Skeletal muscle tissue (tissue), 4 donors: ENCODE results near the gene CEBPZ. TPM values are rescaled to one million over a fixed set of nuclear protein-coding genes. Genes with fewer than 3 reads are reported as not detected.
"Not testable (repeated sequence)": the region's sequence is repeated elsewhere in the genome, so short reads cannot be mapped to it uniquely, and the experiment has no call there.

Source experiments
- H3K27ac ChIP-seq: one replicate; pipeline ENCODE4 v1.7.0; 2013; ENCODE audit warnings: mild to moderate bottlenecking, low read depth, low read length, inconsistent platforms
- H3K27me3 ChIP-seq, 3 donors: one replicate each; pipeline ENCODE4 v1.7.0; 2013; ENCODE audit warnings: low read length in 3 of 3; ENCODE audit not compliant: control insufficient read depth in 3 of 3, insufficient read depth in 3 of 3
- H3K36me3 ChIP-seq, 3 donors: one replicate each; pipeline ENCODE4 v1.7.0; 2013; ENCODE audit warnings: low read length in 3 of 3; ENCODE audit not compliant: control insufficient read depth in 3 of 3, insufficient read depth in 3 of 3
- H3K4me1 ChIP-seq, 3 donors: one replicate each; pipeline ENCODE4 v1.7.0; 2013; ENCODE audit warnings: low read length in 3 of 3, mild to moderate bottlenecking in 3 of 3; ENCODE audit not compliant: control insufficient read depth in 3 of 3, insufficient read depth in 3 of 3
- H3K4me3 ChIP-seq, 3 donors: one replicate each; pipeline ENCODE4 v1.7.0; 2013; ENCODE audit warnings: low read length in 3 of 3
- H3K9ac ChIP-seq, 3 donors: one replicate each; pipeline ENCODE4 v1.7.0; 2013; ENCODE audit warnings: low read length in 3 of 3, mild to moderate bottlenecking in 3 of 3, moderate library complexity in 2 of 3, low read depth in 1 of 3
- H3K9me3 ChIP-seq, 3 donors: one replicate each; pipeline ENCODE4 v1.7.0; 2013; ENCODE audit warnings: low read length in 3 of 3; ENCODE audit not compliant: control insufficient read depth in 3 of 3
- total RNA-seq: library from RNA; depleted of rRNA; stranded (reverse); fragments of >200 nt; gene quantifications from one replicate; pipeline ENCODE4 v1.2.3, GENCODE V29; 2014
- donor health status: Osteomylitis.

CEBPZ gene
- total RNA-seq, 1 donor from 2014 or later = 17.2 TPM

- no peak overlapping the region for H3K9ac ChIP-seq
- peaks cover 0 to 2% (median 0%) of the 10 kb centered on the region in 3 donors for H3K4me1 ChIP-seq
- peaks cover 26 to 46% (median 46%) of the 10 kb centered on the region in 3 donors for H3K36me3 ChIP-seq
- no peaks in the 10 kb centered on the region for H3K27me3 ChIP-seq
- H3K4me3 ChIP-seq = no peak overlapping the region
- no peak overlapping the region for H3K27ac ChIP-seq
- no peaks in the 10 kb centered on the region for H3K9me3 ChIP-seq
Observed at GRCh38 chr2:37223131-37223530, 8.3 kb downstream of the CEBPZ start.

- Histone ChIP-seq H3K27me3 (no peaks in the 10 kb centered on the region), H3K4me1 (no peaks in the 10 kb centered on the region), H3K4me3 (no peak overlapping the region), H3K36me3 (peaks cover 28 to 59% (median 48%) of the 10 kb centered on the region in 3 donors), H3K27ac (no peak overlapping the region), H3K9me3 (no peaks in the 10 kb centered on the region), H3K9ac (no peak overlapping the region)
Observed at GRCh38 chr2:37219046-37219445, 12.3 kb downstream of the CEBPZ start.

- peaks cover 27 to 63% (median 57%) of the 10 kb centered on the region in 3 donors for H3K36me3 ChIP-seq
- H3K9ac ChIP-seq = no peak overlapping the region
- no peaks in the 10 kb centered on the region for H3K27me3 ChIP-seq
- H3K27ac ChIP-seq = no peak overlapping the region
- no peaks in the 10 kb centered on the region for H3K4me1 ChIP-seq
- H3K9me3 ChIP-seq = no peaks in the 10 kb centered on the region
- no peak overlapping the region for H3K4me3 ChIP-seq
Observed at GRCh38 chr2:37215250-37215649, 16.1 kb downstream of the CEBPZ start.

GRCh38 chr2:37211939-37212338, 19.5 kb downstream of the CEBPZ start:
- no peaks in the 10 kb centered on the region for H3K27me3 ChIP-seq
- no peak overlapping the region for H3K4me3 ChIP-seq
- H3K27ac ChIP-seq = no peak overlapping the region
- H3K9me3 ChIP-seq = no peaks in the 10 kb centered on the region
- no peak overlapping the region for H3K9ac ChIP-seq
- no peaks in the 10 kb centered on the region for H3K4me1 ChIP-seq
- peaks cover 30 to 68% (median 68%) of the 10 kb centered on the region in 3 donors for H3K36me3 ChIP-seq

- Histone ChIP-seq H3K4me1 (no peaks in the 10 kb centered on the region), H3K4me3 (no peak overlapping the region), H3K27ac (no peak overlapping the region), H3K9me3 (no peaks in the 10 kb centered on the region), H3K36me3 (peaks cover 26 to 69% (median 68%) of the 10 kb centered on the region in 3 donors), H3K27me3 (no peaks in the 10 kb centered on the region), H3K9ac (no peak overlapping the region)
Observed at GRCh38 chr2:37211212-37211611, 20.2 kb downstream of the CEBPZ start.

GRCh38 chr2:37206760-37207159, 24.6 kb downstream of the CEBPZ start:
- H3K36me3 ChIP-seq = peaks cover 31 to 68% (median 54%) of the 10 kb centered on the region in 3 donors

GRCh38 chr2:37205689-37206341, 25.6 kb downstream of the CEBPZ start:
- Histone ChIP-seq H3K4me1 (no peaks in the 10 kb centered on the region), H3K27me3 (no peaks in the 10 kb centered on the region), H3K9ac (no peak overlapping the region), H3K27ac (no peak overlapping the region), H3K9me3 (peaks cover 0 to 3% (median 0%) of the 10 kb centered on the region in 3 donors), H3K4me3 (no peak overlapping the region), H3K36me3 (peaks cover 27 to 66% (median 47%) of the 10 kb centered on the region in 3 donors)

More at GRCh38 chr2:37206760-37207159, 24.6 kb downstream of the CEBPZ start:
- not testable (repeated sequence) for H3K4me3 ChIP-seq, H3K27ac ChIP-seq, H3K9me3 ChIP-seq, H3K9ac ChIP-seq, H3K27me3 ChIP-seq, H3K4me1 ChIP-seq

GRCh38 chr2:37205071-37205661, 26.2 kb downstream of the CEBPZ start:
- not testable (repeated sequence) for H3K27ac ChIP-seq, H3K27me3 ChIP-seq, H3K4me3 ChIP-seq, H3K9me3 ChIP-seq, H3K4me1 ChIP-seq, H3K9ac ChIP-seq
- peaks cover 23 to 66% (median 42%) of the 10 kb centered on the region in 3 donors for H3K36me3 ChIP-seq

GRCh38 chr2:37203708-37204107, 27.7 kb downstream of the CEBPZ start:
- Histone ChIP-seq H3K9me3 (peaks cover 0 to 3% (median 0%) of the 10 kb centered on the region in 3 donors), H3K4me1 (no peaks in the 10 kb centered on the region), H3K27me3 (no peaks in the 10 kb centered on the region), H3K9ac (no peak overlapping the region), H3K36me3 (peaks cover 17 to 52% (median 29%) of the 10 kb centered on the region in 3 donors), H3K4me3 (no peak overlapping the region), H3K27ac (no peak overlapping the region)

GRCh38 chr2:37201766-37202165, 29.6 kb downstream of the CEBPZ start:
- Histone ChIP-seq H3K9me3 (peaks cover 0 to 3% (median 0%) of the 10 kb centered on the region in 3 donors), H3K4me3 (no peak overlapping the region), H3K9ac (no peak overlapping the region), H3K27ac (no peak overlapping the region), H3K27me3 (no peaks in the 10 kb centered on the region), H3K4me1 (peaks cover 5 to 10% (median 8%) of the 10 kb centered on the region in 3 donors), H3K36me3 (peaks cover 17 to 43% (median 24%) of the 10 kb centered on the region in 3 donors)
